GM23338 (cell line): ENCODE results near the gene ADI1. TPM values are rescaled to one million over a fixed set of nuclear protein-coding genes. Genes with fewer than 3 reads are reported as not detected.

Source experiments
- ATAC-seq: fragments of 200-7000 bp; cut with Tn5 transposase; 3 replicates; pipeline ENCODE4 v1.9.1; 2020
- DNase-seq: peaks from one replicate; pipeline ENCODE4 v3.0.0-alpha.2; 2015; ENCODE audit warnings: low spot score
- H2AFZ ChIP-seq: fragments of 200-600 bp; sonication (generic); 2 replicates; pipeline ENCODE4 v1.8.0; 2016; ENCODE audit warnings: antibody characterized with exemption, mild to moderate bottlenecking, moderate library complexity
- H3F3A ChIP-seq: fragments of 200-600 bp; sonication (generic); replicated peaks from 2 replicates; pipeline ENCODE4 v1.8.0; 2017; ENCODE audit warnings: antibody characterized with exemption, mixed run types, low read depth
- H3K27ac ChIP-seq: fragments of 200-600 bp; sonication (generic); 2 replicates; pipeline ENCODE4 v1.6.1; 2016; ENCODE audit warnings: low read depth
- H3K27me3 ChIP-seq: fragments of 200-600 bp; sonication (generic); 2 replicates; pipeline ENCODE4 v1.8.0; 2016; ENCODE audit warnings: mild to moderate bottlenecking, mixed run types, moderate library complexity; ENCODE audit not compliant: insufficient read depth
- H3K36me3 ChIP-seq: fragments of 200-600 bp; sonication (generic); 2 replicates; pipeline ENCODE4 v1.8.0; 2016; ENCODE audit warnings: mild to moderate bottlenecking; ENCODE audit not compliant: insufficient read depth
- H3K4me1 ChIP-seq: fragments of 200-600 bp; sonication (generic); 2 replicates; pipeline ENCODE4 v1.8.0; 2016; ENCODE audit warnings: mild to moderate bottlenecking, moderate library complexity; ENCODE audit not compliant: insufficient read depth
- H3K4me2 ChIP-seq: fragments of 200-600 bp; sonication (generic); 2 replicates; pipeline ENCODE4 v1.7.1; 2017; ENCODE audit warnings: mixed run types
- H3K4me3 ChIP-seq: fragments of 200-600 bp; sonication (generic); 2 replicates; pipeline ENCODE4 v1.6.1; 2016; ENCODE audit warnings: mixed run types
- H3K79me2 ChIP-seq: fragments of 200-600 bp; sonication (generic); replicated peaks from 2 replicates; pipeline ENCODE4 v1.8.0; 2017; ENCODE audit warnings: mild to moderate bottlenecking; ENCODE audit not compliant: insufficient read depth
- H3K9me2 ChIP-seq: fragments of 200-600 bp; sonication (generic); 2 replicates; pipeline ENCODE4 v1.8.0; 2017; ENCODE audit not compliant: insufficient read depth
- H4K20me1 ChIP-seq: fragments of 200-600 bp; sonication (generic); replicated peaks from 2 replicates; pipeline ENCODE4 v1.8.0; 2017; ENCODE audit warnings: mild to moderate bottlenecking; ENCODE audit not compliant: insufficient read depth
- H3K27ac Mint-ChIP-seq: 2 replicates; pipeline ENCODE4 v1.8.0; 2020; ENCODE audit warnings: inconsistent platforms, mild to moderate bottlenecking, moderate library complexity, mixed read lengths
- H3K27me3 Mint-ChIP-seq: 3 replicates; pipeline ENCODE4 v1.8.0; 2022; ENCODE audit warnings: low read depth, mild to moderate bottlenecking, moderate library complexity, mixed read lengths, inconsistent platforms; ENCODE audit not compliant: insufficient read depth, poor library complexity
- H3K36me3 Mint-ChIP-seq: 3 replicates; pipeline ENCODE4 v1.8.0; 2021; ENCODE audit warnings: low read depth, mild to moderate bottlenecking, inconsistent platforms, moderate library complexity, mixed read lengths
- H3K4me1 Mint-ChIP-seq: 3 replicates; pipeline ENCODE4 v1.8.0; 2020; ENCODE audit warnings: mild to moderate bottlenecking, inconsistent platforms, mixed read lengths
- H3K4me3 Mint-ChIP-seq: 3 replicates; pipeline ENCODE4 v1.8.0; 2021; ENCODE audit warnings: moderate library complexity, mild to moderate bottlenecking, inconsistent platforms, mixed read lengths
- H3K9me3 Mint-ChIP-seq: 3 replicates; pipeline ENCODE4 v1.8.0; 2020; ENCODE audit warnings: moderate library complexity, mild to moderate bottlenecking, inconsistent platforms, mixed read lengths
- CREB1 ChIP-seq: fragments of 250-450 bp; sonication (Bioruptor Pico); IDR thresholded peaks from 2 replicates; pipeline ENCODE4 v1.5.0; 2020; ENCODE audit warnings: low read depth, mild to moderate bottlenecking, moderate library complexity
- CTCF ChIP-seq, 2 experiments: fragments of 200-600 bp in 1 of 2; sonication (generic) in 1 of 2; conservative IDR thresholded peaks; 2 replicates each; pipeline versions ENCODE4 v1.5.1 to v1.6.1; 2016 to 2017; ENCODE audit warnings: antibody characterized with exemption in 2 of 2, low read depth in 2 of 2, mild to moderate bottlenecking in 2 of 2, moderate library complexity in 1 of 2
- ETS1 ChIP-seq: IDR thresholded peaks from 2 replicates; pipeline ENCODE4 v1.6.1; 2016; ENCODE audit warnings: antibody characterized with exemption
- EZH2 ChIP-seq: fragments of 200-600 bp; sonication (generic); IDR thresholded peaks from one replicate; pipeline ENCODE4 v1.8.0; 2017; ENCODE audit warnings: antibody characterized with exemption, mild to moderate bottlenecking, low read depth; ENCODE audit not compliant: unreplicated experiment
- EZH2phosphoT487 ChIP-seq: fragments of 200-600 bp; sonication (generic); IDR thresholded peaks from one replicate; pipeline ENCODE4 v1.8.1; 2018; ENCODE audit warnings: antibody characterized with exemption; ENCODE audit not compliant: unreplicated experiment
- JUNB ChIP-seq: IDR thresholded peaks from one replicate; pipeline ENCODE4 v1.6.1; 2016; ENCODE audit warnings: antibody characterized with exemption; ENCODE audit not compliant: unreplicated experiment
- NANOG ChIP-seq: IDR thresholded peaks from 2 replicates; pipeline ENCODE4 v1.6.1; 2016; ENCODE audit warnings: antibody characterized with exemption, borderline replicate concordance
- POLR2AphosphoS5 ChIP-seq: IDR thresholded peaks from 2 replicates; pipeline ENCODE4 v1.6.1; 2016; ENCODE audit warnings: antibody characterized with exemption, low read depth
- REST ChIP-seq: IDR thresholded peaks from one replicate; pipeline ENCODE4 v1.6.1; 2018; ENCODE audit warnings: antibody characterized with exemption; ENCODE audit not compliant: unreplicated experiment
- STAT1 ChIP-seq: IDR thresholded peaks from one replicate; pipeline ENCODE4 v1.6.1; 2016; ENCODE audit warnings: antibody characterized with exemption; ENCODE audit not compliant: unreplicated experiment
- ZNF114 ChIP-seq: fragments of 250-450 bp; sonication (Bioruptor Pico); IDR thresholded peaks from 2 replicates; pipeline ENCODE4 v1.5.0; 2020; ENCODE audit warnings: mild to moderate bottlenecking, moderate library complexity
- ZNF331 ChIP-seq: fragments of 250-450 bp; sonication (Bioruptor Pico); IDR thresholded peaks from 2 replicates; pipeline ENCODE4 v1.5.0; 2020; ENCODE audit warnings: low read depth, mild to moderate bottlenecking, moderate library complexity
- ZNF462 ChIP-seq: fragments of 250-450 bp; sonication (Bioruptor Pico); IDR thresholded peaks from 2 replicates; pipeline ENCODE4 v1.5.0; 2020; ENCODE audit warnings: mild to moderate bottlenecking, moderate library complexity
- polyA plus RNA-seq: library from polyadenylated mRNA; unstranded; fragments of >200 nt; fragmentation: Nextera tagmentation; extraction: Ambion mirVana; gene quantifications from 2 replicates; pipeline ENCODE4 v1.2.1, GENCODE V29; 2016
- total RNA-seq: library from RNA; depleted of rRNA; stranded (reverse); fragments of >200 nt; shearing (Covaris generic); gene quantifications from 2 replicates; pipeline ENCODE4 v1.2.3, GENCODE V29; 2014

ADI1 gene
- total and polyA plus RNA-seq, 2 experiments from 2014 or later: 16.3 to 31.9 TPM

- H3K27ac ChIP-seq: no peak overlapping the region
- no peak overlapping the region for H3K4me2 ChIP-seq
- 0 out of 2 replicates have a peak, but pooled peaks cover 5% of the 10 kb centered on the region for H3K27me3 ChIP-seq
- no peaks in the 10 kb centered on the region for H4K20me1 ChIP-seq
- DNase-seq: no peak
- H3K4me1 ChIP-seq: 0 out of 2 replicates have a peak, but pooled peaks cover 6% of the 10 kb centered on the region
- Mint-ChIP-seq H3K27ac (no peak overlapping the region), H3K27me3 (peaks cover 9% of the 10 kb centered on the region), H3K36me3 (no peaks in the 10 kb centered on the region; the same call in 2 of the 3 replicates), H3K9me3 (no peaks in the 10 kb centered on the region), H3K4me3 (no peak overlapping the region), H3K4me1 (peaks cover 14% of the 10 kb centered on the region)
- no peaks in the 10 kb centered on the region for H3K79me2 ChIP-seq
- peaks cover 13% of the 10 kb centered on the region; the same call in 1 of the 2 replicates for H3F3A ChIP-seq
- no peaks in the 10 kb centered on the region for H3K9me2 ChIP-seq
- no peak overlapping the region for H2AFZ ChIP-seq
- no peak overlapping the region for H3K4me3 ChIP-seq
- H3K36me3 ChIP-seq: no peaks in the 10 kb centered on the region
- no peak for ATAC-seq
- TF ChIP-seq ETS1 (no peak), CTCF (conservative IDR thresholded peaks at IDR 0.05; ENCODE audit: low read depth in 2 of 2) (no peak), REST (no peak), JUNB (no peak), CREB1 (CRISPR knock-in tag) (no peak), EZH2 (no peak), ZNF114 (CRISPR knock-in tag) (no peak), ZNF462 (CRISPR knock-in tag) (no peak), STAT1 (no peak), ZNF331 (CRISPR knock-in tag) (no peak), POLR2AphosphoS5 (no peak), NANOG (no peak), EZH2phosphoT487 (no peak)
Observed at GRCh38 chr2:3523551-3524041, 4.3 kb upstream of the ADI1 start.
